ENCODE results near the gene VPS50. TPM values are rescaled to one million over a fixed set of nuclear protein-coding genes. Genes with fewer than 3 reads are reported as not detected.
"Not testable (repeated sequence)": the region's sequence is repeated elsewhere in the genome, so short reads cannot be mapped to it uniquely, and the experiment has no call there.

VPS50 gene
- total RNA-seq, 1 donor from 2014 or later, result 32.7 TPM

GRCh38 chr7:93239824-93240223 is 7.7 kb downstream of the VPS50 start:
- no peak for DNase-seq (ENCODE audit: low read depth in 2 of 2)

GRCh38 chr7:93242106-93242505 is 9.9 kb downstream of the VPS50 start:
- no peak for DNase-seq (ENCODE audit: low read depth in 2 of 2)

GRCh38 chr7:93245525-93246432 is 13.6 kb downstream of the VPS50 start:
- peak; percentile 39 to 58 for DNase-seq (ENCODE audit: low read depth in 2 of 2)

DNA sequence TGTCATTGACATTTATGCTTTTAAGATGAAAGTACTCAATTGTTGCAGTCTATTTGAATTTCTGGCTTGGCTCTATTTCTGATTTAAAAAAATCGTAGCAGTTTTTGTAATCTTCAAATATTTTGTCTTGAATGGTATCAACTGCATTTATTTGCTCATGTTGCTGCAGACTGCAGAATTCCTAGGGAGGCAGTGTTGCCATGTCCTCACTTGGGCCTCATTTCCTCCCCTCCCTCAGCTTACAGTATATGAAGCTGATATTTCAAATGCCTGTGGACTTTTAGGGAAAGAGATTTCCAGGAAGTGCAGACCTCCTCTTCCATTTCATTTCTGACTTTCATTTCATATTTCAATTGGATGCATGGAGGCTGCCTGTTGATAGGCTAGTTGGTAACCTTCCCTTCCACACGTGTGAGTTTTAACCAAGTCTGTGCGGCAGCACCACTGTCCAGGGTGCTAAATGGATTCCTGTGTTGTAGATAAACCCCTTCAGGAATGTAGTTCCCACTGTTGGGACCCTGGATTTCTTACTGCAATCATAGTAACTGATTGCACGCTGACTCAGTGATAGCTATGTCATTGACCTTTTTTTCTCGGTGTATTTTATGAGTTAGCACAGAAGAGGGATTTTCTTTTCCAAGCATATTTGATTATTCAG is 17.5 kb downstream of the VPS50 start:
- peak in 1 of 2 donors; percentile 28 for DNase-seq (ENCODE audit: low read depth in 2 of 2)

- DNase-seq (ENCODE audit: low read depth in 2 of 2), result no peak
These were observed 26.5 kb downstream of the VPS50 start for GRCh38 chr7:93258661-93259060.

DNA sequence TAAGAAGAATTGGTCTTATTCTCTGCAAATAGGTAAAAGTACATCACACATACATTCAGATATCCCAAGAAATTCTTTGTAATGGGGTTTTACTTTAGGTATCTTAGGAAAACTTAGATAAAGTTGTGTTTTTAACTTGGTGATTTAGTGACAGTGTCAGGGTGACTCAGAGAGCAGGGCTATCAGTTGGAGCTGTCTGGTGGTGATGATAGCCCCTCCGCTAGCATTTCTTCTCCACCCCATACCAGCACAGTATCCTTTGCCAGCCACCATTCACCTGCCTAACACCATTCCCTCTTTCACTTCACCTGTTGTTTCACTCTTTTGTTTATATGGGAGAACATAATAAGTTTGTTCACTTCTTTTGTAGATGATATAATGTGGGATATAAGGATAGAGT is 30.4 kb downstream of the VPS50 start:
- DNase-seq (ENCODE audit: low read depth in 2 of 2), result no peak

GRCh38 chr7:93265220-93265619 is 33.1 kb downstream of the VPS50 start:
- no peak for DNase-seq (ENCODE audit: low read depth in 2 of 2)

DNA sequence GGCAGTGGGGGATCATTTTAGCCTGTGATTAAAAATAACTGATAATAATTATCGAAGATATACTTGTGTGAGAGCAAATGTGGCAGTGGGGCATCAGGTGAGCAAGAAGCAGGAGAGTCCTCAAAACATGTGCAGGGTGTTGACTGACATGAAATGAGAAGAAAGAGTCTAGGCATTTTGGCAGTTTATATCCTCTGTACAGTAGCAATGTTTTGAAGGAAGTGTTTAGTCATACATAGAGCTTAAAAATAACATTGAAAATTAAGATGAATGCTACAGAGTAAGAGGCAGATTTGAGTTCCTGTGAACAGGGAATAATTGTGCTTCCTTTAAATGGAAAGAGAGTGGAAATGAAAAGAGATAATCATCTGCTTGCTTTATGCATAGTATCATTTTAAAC is 47.4 kb downstream of the VPS50 start:
- peak; percentile 49 to 59 for DNase-seq (ENCODE audit: low read depth in 2 of 2)

DNA sequence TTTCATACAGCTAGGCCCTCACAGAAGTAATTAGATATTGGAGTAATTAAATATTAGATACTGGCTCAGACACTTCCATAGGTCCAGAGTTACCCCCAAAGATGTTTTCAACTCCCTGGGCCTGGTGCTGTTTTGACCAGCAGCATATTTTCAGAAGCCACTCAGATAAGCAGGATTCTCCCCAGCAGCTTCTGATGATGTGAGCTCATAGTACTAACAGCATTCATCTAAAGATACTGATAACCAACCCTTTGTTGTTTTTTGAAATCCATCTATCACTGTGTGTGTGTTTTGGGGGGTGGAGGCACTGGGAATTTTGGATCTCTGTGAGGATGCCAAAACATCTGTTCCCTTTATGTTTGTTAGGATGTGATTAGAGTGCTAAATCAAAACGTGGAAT is 52.7 kb downstream of the VPS50 start:
- DNase-seq (ENCODE audit: low read depth in 2 of 2), result no peak

DNA sequence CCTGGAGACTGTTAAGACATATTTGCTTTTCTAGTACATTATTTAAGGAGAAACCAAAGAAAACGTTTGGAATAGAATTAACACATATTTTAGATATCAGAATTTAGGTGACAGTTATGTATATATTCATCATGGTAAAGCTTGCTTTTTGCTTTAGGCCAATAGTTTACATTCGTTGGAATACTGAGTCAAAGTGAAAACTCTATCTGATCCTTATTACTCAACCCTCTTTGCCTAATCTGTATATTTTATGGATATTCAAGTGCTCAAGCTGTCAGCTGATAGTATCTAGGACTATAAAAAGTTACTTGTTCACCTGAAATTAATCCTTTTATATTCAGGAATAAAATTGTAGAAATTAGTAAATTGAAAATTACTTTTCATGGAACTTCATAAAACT is 61.1 kb downstream of the VPS50 start:
- DNase-seq (ENCODE audit: low read depth in 2 of 2), result no peak

DNA sequence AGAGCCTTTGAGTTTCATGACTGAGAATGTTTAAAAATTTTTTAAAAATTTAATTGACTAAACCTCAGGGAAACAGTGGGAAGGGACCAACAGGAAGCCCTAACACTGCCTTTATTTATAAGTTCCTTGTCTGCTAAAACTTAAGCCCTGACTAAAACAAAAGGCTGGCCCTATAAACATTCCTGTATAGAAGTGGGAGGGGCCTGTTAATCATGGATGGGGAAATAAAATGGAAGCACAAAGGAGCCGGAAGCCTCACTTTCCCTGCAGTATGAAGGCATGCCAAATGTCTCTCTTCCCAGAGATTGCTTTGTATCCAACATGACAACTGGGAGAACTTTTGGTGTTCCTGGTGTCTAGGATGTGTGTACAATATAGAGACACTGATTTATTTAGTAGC is 66.0 kb downstream of the VPS50 start:
- DNase-seq (ENCODE audit: low read depth in 2 of 2), result no peak

DNA sequence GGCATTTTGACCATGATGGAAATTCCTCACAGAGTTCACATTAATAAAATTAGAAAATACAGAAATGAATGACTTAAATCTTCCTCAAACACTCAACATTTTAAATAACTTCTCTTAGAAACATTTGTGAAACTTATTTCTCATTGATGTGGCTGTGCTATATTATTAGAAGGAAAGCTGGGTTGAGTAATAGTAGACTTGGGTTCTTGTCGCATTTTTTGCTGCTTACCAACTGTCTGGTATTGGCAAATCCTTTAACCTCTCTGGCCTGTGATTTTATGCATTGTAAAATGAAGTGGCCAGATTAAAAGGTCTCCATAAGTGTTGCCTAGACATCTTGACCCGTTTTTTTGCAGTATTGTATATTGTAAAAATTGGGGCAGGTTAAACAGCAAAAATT is 66.5 kb downstream of the VPS50 start:
- DNase-seq (ENCODE audit: low read depth in 2 of 2), result no peak

DNA sequence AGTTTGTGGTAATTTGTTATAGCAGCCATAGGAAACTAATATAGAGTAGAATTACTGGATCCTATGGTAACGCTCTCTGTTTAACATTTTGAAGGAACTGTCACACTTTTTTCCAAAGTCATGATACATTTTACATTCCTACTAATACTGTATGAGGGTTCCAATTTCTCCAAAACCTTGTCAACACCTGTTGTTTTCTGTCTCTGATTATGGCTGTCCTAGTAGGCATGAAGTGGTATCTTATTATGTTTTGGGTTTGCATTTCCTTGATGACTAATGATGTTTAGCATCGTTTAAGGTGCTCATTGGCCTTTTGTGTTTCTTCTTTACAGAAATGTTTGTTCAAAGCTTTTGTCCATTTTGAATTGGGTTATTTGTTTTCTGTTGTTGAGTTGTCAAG is 69.6 kb downstream of the VPS50 start:
- DNase-seq (ENCODE audit: low read depth in 2 of 2), result no peak

- peak in 1 of 2 donors; percentile 2 for DNase-seq (ENCODE audit: low read depth in 2 of 2)
These were observed 75.0 kb downstream of the VPS50 start for GRCh38 chr7:93307131-93307660.

DNA sequence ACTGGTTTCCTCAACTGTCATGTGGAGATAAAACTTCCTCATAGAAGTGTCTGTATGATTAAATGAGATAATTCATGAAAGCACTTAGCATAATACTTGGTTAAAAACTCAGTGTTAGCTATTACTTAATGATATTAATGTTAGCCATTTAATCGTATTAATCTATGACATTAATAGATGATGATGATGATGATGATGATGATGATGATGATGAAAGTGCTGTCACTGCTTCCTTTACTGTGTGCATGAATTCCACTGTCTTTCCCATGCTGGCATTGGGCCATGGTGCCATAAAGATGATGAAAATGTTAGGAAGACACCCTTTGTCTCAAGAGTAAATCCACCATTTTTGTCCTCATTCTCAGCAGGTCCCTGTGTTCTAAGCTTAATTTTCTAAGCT is 75.8 kb downstream of the VPS50 start:
- DNase-seq (ENCODE audit: low read depth in 2 of 2), result no peak

- DNase-seq (ENCODE audit: low read depth in 2 of 2), result no peak
These were observed 78.2 kb downstream of the VPS50 start for GRCh38 chr7:93310346-93310745.

GRCh38 chr7:93314449-93314848 is 82.3 kb downstream of the VPS50 start:
- no peak for DNase-seq (ENCODE audit: low read depth in 2 of 2)

DNA sequence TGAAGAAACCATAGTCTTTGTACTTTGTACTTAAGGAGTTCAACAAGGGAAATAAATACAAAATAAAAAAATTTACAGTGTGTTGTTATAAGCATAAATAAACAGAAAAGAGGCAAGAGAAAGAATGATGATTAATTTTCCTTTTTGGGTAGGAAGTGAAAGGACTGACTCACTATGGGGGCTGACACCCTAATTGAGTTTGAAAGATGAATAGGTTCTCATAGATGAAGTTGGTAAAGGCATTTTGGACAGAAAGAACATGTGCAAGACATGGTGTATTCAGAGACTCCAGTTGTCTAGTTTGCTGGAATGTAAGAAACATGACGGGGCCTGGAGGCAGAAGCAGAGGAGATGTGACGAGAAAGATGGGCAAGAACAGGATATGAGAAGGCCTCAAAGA is 83.7 kb downstream of the VPS50 start:
- DNase-seq (ENCODE audit: low read depth in 2 of 2), result peak in 1 of 2 donors; percentile 46

- peak in 1 of 2 donors; percentile 5 for DNase-seq (ENCODE audit: low read depth in 2 of 2)
These were observed 84.6 kb downstream of the VPS50 start for GRCh38 chr7:93316730-93317129.

DNA sequence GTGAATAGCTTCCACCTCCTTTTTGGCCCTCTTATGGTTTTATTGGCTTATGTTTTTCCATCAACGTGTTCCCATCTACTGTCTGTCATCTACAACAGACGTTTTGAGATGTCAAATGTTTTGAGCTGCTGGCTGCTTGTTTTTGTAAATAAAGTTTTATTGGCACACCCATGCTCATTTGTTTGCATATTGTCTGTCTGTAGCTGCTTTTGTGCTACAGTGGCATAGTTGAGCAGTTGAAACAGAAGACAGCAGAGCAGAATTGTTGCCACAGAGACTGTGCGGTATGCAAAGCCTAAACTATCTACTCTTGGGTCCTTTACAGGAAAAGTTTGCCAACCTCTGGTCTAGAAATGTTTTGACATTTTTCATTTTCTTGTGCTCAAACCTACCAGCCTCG is 88.7 kb downstream of the VPS50 start:
- no peak for DNase-seq (ENCODE audit: low read depth in 2 of 2)

GRCh38 chr7:93326291-93326690 is 94.1 kb downstream of the VPS50 start:
- not testable (repeated sequence) for DNase-seq (ENCODE audit: low read depth in 2 of 2)

- DNase-seq (ENCODE audit: low read depth in 2 of 2), result peak in 1 of 2 donors; percentile 19
These were observed 95.0 kb downstream of the VPS50 start for GRCh38 chr7:93327006-93327633.
